Renal pelvis (tissue), 4 donors: Measurements from ENCODE around the gene E2F8. TPM values are rescaled to one million over a fixed set of nuclear protein-coding genes. Genes with fewer than 3 reads are reported as not detected.

ENCODE experiments used
- DNase-seq: peaks from one replicate; pipeline ENCODE4 v3.0.0-alpha.2; 2013
- polyA plus RNA-seq, 3 donors: library from polyadenylated mRNA; unstranded; fragments of 120-200 nt; gene quantifications; one replicate each; pipeline ENCODE4 v1.2.1, GENCODE V29; 2013; ENCODE audit not compliant: insufficient read length in 3 of 3

Gene E2F8
- polyA plus RNA-seq, 3 donors: 7.9 to 10.5 (median 9.8) TPM

DNA sequence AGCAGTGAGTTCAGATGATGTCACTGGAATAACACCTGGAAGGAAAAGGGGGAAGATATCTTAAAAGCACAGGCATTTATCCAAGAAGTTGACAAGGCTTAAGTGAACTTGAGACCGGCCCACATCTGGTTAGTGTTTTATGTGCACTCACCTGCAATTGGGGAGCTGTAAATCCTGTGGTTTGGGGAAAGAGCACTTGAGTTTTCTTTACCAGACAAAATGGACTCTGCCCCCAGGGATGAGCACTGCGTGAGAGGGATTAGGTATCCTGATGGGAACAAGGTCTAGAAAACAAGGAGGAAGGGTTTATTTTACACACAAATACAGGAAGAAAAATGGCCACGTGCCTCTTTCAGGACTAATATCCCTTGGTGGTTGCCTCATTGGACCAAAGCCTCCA lies 15.2 kb downstream of the E2F8 start:
- DNase-seq: no peak

DNA sequence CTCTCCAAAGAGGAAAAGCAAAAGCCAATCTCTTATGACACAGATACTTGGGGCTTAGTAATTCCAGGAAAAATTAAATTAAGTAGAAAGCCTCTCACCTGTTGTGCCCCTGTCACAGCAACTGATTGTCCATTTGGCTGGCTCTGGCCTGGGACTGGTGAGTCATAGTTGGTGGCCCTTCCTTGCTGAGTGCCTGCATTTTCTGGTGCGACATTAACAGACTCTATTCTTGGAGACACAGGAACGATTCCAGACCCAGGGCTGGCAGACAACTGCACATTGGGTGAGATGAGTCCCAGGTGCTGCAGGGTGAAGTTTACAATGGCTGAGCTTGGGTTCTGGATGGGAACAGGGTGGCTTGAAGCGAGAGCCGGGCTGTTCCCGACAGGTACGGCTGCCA lies 15.6 kb downstream of the E2F8 start:
- no peak for DNase-seq

DNA sequence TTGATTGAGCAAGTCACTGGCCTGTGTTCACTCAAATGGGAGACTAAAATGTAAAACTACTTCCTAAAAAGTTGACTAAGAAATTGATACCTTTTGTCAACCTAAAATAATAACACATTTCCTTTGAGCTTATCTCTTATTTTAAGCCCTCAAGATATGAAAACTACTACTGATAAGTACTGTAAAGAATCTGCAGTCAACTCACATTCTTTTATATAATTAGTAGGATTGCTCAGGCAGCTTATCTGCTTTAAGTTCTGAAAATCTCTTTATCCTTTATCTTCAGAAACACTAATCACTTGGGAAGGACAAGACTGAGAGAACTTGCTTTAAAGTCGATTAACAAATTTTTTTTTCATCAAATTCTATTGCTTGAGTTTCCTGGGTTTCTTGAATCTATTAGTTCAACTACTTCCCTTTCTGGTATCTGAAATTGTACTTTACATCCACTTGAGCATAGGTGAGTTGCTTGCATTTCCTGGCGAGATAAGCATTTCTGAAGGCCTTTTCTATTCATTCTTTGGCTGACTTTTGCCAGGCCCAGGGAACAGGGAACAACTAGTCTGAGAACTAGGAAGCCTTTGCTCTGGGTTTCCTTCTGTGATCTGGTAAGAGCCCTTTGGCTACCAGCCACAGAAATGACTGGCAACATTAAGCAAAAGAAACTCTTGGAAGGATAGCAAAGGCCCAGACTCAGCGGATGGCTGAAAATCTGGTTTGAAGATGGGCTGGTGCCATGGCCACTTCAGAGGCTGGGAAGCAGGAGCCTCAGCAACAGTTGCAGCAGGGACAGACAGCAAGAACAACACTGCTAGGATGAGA lies 19.6 kb downstream of the E2F8 start:
- no peak for DNase-seq

DNA sequence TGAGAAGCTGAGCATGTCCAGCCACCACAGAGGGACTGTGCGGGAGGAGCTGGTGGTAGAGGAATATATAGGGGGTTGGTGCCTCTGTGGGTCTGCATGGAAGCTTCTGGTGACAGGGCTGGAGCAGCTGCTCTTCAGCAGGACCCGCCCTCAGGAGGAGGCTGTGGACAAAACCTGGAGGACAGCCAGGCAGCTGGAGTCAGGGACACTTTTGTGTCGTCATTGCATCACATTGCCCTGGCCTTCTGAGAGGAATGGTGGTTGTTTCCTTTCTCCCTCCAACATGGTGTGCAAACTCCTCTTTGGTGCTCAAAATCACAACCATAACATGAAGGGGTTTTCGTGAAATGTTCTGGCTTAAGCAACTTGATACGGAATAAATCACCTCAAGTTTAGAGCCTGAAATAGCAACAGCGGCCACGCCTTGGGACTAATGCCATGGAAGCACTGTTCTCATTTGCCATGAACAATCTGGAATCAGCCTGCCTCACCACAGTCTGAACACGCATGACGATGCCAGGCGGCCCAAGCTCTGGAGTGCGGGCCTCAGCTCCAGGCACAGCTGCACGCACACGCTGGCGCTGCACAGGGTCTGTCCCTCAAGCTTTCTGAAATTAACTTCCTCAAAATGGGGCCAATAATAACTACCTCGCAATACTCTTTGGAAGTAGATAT lies 21.8 kb downstream of the E2F8 start:
- DNase-seq: no peak

DNA sequence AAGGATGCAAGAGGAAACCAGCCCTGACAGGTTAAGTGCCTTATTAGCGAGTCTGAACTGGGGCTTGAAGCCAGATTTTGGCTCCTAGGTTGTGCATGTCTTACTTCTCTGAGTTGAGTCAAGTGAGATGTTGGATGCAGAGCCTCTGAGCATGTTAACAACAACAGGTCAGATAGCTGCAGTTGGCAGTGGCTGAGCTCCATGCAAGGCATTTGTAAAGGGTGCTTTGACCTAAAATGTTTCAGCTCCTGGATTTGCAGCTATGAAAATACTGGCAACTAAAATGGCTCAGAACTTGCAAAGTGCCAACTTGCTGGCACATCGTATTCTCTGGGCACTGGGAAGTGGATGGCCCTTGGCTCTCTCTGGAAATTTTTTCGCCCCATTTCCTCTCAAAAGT lies 22.5 kb downstream of the E2F8 start:
- DNase-seq: no peak

DNA sequence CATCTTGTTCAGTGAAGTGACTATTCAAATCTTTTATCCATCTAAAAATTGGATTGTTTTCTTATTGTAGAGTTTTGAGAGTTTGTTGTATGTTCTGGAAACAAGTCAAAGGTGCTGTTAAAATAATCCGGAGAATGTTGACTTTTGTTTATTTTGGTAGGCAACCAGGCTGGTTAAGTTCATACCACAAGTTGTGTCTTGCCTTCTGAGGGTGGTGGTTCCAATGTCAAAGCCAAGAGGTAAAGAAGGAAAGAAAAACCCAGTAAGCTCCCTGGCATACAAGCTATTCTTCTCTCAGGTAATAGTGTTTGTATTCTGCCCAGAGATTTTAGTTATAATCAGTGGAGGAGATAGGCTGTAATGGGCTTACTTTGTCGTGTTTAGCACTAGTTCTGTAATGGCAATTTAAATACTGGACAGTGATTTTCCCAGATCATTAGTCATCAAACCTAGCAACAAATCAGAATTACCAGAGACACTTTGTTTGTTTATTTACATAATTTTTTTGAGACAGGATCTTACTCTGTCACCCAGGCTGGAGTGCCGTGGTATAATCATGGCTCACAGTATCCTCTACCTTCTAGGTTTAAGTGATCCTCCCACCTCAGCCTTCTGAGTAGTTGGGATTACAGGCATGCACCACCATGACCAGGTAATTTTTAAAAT lies 23.9 kb downstream of the E2F8 start:
- no peak for DNase-seq

DNA sequence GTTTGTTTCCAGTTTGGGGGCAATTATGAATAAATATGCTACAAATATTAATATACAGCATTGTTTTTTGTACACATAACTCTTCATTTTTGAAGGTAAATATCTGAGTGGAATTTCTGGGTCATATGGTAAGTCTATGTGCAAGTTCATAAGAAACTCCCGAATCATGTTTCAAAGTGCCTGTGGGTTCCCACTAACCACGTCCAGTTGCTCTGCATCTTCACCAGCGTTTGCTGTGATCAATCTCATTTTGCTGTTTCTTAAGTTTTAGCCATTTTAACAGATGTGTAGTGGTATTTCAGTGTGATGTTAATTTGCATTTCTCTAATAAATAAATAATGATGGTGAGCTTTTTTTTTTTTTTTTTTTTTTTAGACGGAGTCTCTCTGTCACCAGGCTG lies 24.7 kb downstream of the E2F8 start:
- DNase-seq: no peak

DNA sequence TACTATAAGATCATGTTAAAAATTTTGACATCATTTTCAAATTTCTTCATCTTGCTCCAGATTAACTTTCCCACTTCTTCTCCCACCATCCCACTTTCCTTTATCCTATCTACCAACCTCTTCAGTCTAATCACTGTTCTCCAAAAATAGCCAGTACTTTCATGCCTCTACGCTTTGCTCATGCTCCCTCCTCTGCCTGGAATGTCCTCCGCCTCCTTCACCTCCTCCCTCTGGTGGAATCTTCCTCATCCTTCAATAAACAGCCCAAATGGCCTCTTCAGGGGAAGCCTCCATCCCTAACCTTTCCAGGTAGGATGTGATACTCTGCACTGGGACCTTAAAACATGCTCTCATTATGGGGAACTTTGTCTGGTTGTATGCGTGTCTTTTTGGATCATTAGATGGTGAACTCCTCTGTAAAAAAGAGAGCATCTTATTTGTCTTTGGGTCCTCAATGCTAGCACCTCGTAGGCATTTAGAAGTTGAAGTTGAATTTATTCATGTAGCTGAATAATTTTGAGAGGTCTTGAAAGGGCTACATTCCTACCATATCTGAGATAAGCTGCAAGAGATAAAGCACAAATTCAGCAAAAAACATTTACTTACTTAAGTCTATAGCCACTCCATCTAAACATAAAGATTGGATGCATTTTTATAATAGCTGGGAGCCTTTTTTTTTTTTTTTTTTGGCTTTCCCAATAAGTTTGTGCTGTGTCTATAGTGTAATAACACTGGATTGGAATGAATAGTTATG lies 31.0 kb downstream of the E2F8 start:
- DNase-seq: no peak

DNA sequence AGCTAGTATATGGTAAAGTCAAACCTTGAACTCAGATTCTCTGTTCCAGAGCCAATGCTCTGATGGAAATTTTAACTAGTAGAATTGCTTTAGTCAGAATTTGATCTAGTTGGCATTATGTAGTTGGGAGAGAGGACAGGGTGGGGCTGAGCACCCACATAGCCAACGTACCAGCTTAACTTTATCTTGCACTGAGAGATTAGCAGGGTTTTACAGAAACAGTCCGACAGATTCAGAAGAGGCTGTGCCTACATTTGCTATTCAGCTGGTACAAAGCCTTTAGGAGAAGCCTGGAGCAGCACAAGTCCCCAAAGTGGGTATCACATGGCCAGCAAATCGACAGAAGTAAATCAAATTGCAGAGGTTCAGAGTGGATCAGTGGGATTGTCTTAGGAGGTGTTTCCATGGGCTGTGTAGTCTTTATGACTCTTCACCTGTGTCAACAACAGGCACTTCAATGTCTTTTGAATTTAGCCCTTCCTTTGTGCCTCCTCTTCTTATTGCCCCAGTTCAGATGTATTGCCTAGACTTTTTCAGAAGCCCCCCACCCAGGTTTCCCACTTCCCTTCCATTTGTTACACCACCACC lies 31.7 kb downstream of the E2F8 start:
- DNase-seq: no peak

DNA sequence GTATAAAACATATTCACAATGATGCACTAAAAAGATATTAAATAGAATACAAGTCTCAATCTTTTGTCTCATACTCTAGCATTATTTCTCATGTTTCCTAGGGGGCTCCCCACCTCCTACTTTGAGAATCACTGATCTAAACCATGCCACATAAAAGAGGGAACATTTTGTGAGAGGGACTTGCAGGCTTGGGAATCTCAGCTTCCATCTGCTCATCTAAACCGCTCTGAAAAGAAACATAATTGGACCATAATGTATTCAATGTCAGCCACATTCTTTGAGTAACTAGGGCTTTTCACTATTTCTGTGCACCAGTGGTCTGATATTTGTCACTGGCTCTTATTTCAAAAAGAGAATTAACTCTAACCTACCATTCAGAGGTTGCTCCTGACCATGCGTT lies 32.6 kb downstream of the E2F8 start:
- no peak for DNase-seq

DNA sequence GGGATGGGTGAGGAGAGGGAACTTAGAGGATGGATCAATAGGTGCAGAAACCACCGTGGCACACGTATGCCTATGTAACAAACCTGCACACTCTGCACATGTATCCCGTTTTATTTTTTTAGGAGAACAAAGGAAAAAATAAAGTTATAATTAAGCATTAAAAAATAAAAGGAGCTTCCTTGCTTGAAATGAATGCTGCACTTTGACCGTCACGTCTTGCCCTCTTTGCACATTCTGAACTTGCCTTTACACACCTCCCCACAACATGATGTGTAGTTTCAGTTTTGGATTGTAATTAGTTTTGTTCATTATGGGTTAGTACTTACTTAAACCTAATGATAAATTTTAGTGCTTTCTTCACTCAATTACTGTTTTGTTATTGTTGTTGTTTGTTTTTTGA lies 35.9 kb downstream of the E2F8 start:
- no peak for DNase-seq

DNA sequence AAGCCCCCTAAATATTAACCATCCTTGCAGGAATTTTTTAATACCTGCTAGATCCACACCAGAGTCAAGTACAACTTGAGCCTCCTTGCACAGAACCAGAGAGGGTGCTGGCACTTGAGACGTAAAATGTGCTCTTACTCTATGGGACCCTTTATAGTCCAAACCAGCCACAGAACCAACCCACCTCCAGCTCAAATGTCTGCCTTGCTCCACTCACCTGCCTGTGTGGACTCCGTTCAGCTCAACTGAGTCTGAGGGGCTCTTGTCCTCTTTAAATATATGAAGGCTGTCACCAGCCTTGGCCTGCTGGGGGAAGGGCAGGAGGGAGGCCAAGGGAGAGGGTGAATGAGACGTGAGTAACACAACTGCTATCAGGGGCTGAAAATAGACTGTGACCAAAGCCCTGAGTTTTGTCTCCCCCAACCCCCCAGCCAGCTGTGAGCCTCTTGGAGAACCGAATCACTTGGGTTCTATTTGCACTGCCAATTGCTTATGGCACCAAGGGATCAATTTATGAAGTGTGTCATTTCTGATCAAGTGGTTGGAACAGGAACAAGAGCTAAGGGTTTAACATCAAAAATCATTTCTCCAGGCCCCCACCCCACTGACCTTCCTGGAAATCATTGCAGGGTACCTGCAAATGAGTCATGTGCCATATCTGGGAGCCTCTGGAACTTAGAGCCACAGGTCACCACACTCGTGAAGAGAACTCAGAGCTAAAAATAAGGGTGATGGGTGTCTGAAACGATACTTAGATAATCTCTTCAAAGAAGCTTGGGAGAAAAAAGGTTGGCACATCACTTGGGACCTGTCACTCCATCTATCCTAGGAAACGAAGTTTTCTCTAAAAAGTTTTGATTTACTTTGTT lies 38.8 kb downstream of the E2F8 start, which contains the start of gene CSRP3:
Gene CSRP3, minus strand, starts transcription at position 247 of the 869 bp plus-strand sequence. CDS start 9,535 bp downstream, outside the sequence.
- no peak for DNase-seq

DNA sequence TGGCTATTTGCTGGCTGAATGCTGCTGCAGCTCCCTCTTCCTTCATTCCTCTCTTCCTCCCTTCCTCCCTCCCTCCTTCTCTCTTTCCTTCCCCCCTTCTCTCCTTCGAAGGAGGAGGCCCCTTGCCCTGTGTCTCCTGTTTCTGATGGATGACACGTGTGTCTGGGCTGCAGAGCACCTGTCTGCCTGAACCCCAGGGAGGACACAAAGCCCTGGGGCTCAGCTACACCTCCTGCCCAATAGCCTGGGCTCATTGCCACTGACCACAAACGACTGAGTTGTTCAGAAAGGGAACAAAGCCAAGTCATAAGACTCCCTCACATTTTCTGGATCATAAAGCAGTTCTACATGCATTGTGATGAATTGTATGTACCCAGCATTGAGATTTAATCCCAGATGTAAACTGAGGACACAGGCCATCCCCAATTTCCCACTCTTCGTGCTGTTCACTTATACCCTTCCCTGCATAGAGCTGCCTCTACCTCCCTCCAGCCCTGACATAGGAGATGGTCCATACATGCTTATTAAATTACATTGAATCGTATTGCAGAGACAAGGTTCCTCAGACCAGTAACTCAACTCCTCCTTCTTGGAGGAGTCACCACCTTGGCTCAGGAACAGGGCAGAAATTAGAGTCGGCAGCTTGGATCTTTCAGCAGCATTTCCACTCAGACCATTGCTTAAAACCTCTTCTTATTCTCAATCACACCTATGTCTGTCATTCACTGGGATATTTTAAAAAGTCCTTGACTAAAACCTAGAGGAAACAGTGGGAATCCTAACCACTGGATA lies 40.1 kb downstream of the E2F8 start:
- DNase-seq: no peak

DNA sequence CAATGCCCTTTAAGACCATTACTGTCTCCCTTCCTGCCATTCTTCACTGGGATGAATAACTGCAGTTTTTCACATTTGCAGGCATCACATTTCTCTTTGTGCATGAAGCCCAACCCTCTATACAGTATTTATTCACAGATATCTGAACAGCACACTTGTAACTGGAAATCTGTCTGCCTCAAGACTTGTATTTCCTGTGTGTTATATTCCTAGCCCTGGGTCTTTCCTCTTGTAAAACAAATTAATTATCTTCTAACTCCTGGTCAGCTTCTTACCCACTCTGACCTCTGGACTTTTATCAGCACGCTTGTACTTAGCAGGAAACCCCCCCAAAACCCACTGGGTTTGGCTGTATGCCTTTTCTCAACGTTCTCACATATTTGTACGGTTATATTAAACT lies 41.0 kb downstream of the E2F8 start:
- peak; percentile 20 for DNase-seq

DNA sequence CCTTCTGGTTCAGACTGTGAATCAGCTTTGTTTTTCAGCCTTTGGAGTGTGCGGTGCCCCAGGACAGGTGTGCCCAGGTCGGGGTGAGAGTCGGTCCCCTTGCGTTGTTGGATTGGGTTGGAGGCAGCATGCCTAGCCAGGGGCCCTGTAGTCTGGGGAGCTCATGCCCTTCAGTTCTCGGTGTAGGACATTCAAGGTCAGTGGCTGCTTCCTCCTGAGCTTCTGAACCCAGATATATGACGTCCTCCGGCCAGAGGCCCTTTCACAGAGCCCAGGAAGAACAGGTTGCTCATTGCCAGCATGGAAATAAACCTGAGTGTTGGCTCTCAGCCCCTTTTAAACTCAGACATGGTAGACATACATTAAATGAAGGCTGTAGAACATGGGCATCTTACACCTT lies 41.7 kb downstream of the E2F8 start:
- no peak for DNase-seq

DNA sequence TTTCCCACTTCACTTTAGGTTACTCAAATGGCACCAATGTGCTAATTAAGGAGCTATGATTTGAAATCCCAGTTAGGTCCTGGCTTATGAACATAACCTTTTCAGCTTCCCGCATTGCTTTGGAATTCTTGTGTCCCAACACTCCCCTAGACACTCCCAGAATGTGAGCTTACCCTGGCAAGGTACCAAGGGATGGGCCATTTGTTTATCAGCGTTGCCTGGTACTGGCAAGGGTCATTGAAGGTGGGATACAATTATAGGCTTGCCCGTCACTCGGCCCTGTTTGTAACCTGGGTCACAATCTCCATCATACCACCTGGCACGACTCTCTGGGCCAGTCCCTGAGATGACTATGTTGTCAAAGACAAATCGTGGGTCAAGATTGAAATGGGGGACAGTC lies 44.3 kb downstream of the E2F8 start:
- no peak for DNase-seq

DNA sequence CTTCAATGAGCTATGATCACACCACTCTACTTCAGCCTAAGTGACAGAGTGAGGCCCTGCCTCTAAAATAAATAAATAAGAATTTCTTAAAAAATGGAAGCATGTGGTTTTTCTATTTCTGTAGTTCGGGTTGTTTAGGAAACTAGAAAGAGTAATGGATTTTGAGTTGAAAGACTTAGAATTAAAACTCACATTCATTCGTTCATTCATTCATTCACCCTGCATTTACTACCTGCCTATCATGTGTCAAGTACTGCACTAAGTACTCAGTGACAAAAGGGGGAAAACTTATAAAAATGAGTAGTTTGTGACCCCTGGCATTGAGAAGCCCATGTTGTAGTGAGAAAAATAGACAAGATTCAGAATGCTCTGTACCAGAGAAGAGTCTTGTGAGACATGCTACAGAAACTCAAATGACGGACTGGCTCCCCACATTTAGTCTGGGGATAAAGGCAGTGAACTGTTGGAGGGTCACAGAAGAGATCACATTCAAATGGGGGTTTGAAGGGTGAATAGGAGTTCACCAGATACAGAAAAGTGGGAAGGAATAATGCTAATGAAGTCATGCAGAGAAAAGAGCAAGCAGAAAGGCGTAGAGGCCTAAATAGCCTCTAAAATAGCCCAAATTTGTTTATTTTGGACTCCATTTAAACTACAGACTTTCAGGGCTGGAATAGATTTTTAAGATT lies 46.0 kb downstream of the E2F8 start:
- DNase-seq: no peak

DNA sequence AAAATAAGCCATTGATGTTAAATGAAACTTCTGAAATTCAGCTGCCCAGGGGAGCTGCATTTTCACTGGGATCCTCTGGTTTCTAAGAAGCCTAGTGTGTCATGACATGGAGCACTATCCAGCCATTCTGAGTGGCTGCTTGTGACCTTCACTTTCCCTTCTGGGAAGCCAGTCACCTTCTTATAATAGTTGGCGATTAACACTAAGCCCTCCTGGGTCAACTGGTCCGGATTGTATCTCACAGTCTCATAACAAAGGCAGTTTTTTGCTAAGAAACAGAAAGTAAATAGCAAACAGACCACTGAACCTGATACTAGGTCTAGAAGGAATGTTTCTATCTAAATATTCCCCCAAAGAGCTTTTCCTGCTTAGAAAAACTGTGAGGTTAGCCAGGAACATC lies 46.8 kb downstream of the E2F8 start:
- peak; percentile 23 for DNase-seq

DNA sequence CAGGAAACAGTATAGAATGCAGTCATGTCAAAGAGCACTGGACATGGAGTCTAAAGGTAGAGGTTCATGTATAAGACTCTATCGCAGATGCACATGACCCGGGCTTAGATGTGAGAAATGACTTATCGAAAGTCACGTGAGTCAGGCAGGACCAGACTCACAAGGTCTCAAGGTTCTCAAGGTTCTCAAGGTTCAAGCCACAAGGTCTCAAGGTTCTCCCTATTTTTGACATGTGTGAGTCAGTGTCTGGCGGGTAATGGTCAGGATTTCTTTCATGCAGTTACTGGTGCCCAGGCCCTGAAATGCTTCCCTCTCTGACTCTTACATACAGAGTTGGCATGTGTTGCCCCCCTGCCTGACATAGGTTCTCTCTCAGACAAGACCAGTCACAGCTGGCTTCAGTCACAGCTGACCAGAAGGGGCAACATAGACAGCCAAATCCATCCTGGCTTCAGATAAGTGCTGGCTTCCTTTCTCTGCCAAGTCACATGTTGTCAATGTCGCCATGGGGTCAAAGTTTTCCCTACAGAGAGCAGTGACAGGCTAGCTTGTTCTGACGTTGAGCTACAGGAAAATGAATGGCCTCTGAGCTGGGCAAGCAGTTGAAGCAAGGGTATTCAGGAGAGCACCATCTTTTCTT lies 49.1 kb downstream of the E2F8 start:
- no peak for DNase-seq
